NCI-H1417 (cell line): ENCODE measurements around the gene UNC45B.
"Not testable (repeated sequence)": the region's sequence is repeated elsewhere in the genome, so short reads cannot be mapped to it uniquely, and the experiment has no call there.

ENCODE experiments used
- DNase-seq, 3 experiments: peaks; one replicate each; lab custom pipeline; 2025; lab: John Stamatoyannopoulos, UW

The UNC45B gene

GRCh38 chr17:35141681-35142466, 5.7 kb upstream of the UNC45B start, which contains the start of gene NLE1:
TSS of gene NLE1 (minus strand) at chr17:35142303. CDS start at chr17:35142275, 28 bp downstream.
- DNase-seq = peak; percentile 79 to 87 (median 84)

- DNase-seq = no peak
Measured at GRCh38 chr17:35142467-35142796, 5.2 kb upstream of the UNC45B start.

- no peak for DNase-seq
Measured at GRCh38 chr17:35144840-35145239, 2.8 kb upstream of the UNC45B start.

- DNase-seq = no peak
Measured at GRCh38 chr17:35146214-35146833, 1.3 kb upstream of the UNC45B start.

- no peak for DNase-seq
Measured at GRCh38 chr17:35148144-35148543, 527 bp downstream of the UNC45B start.

GRCh38 chr17:35149941-35150340, 2.3 kb downstream of the UNC45B start:
- no peak for DNase-seq

- not testable (repeated sequence) for DNase-seq
Measured at GRCh38 chr17:35151080-35151479, 3.5 kb downstream of the UNC45B start.

- DNase-seq = no peak
Measured at GRCh38 chr17:35152421-35153140, 5.0 kb downstream of the UNC45B start.

GRCh38 chr17:35154196-35155165, 6.9 kb downstream of the UNC45B start:
- DNase-seq = no peak

- no peak for DNase-seq
Measured at GRCh38 chr17:35155246-35155645, 7.6 kb downstream of the UNC45B start.

GRCh38 chr17:35159940-35160339, 12.3 kb downstream of the UNC45B start:
- no peak for DNase-seq

- DNase-seq = no peak
Measured at GRCh38 chr17:35160354-35161201, 13.0 kb downstream of the UNC45B start.

- no peak for DNase-seq
Measured at GRCh38 chr17:35161281-35161761, 13.7 kb downstream of the UNC45B start.

GRCh38 chr17:35162755-35163154, 15.1 kb downstream of the UNC45B start:
- DNase-seq = no peak

GRCh38 chr17:35163886-35164285, 16.3 kb downstream of the UNC45B start:
- DNase-seq = no peak

- DNase-seq = no peak
Measured at GRCh38 chr17:35164716-35165115, 17.1 kb downstream of the UNC45B start.

- no peak for DNase-seq
Measured at GRCh38 chr17:35166526-35166925, 18.9 kb downstream of the UNC45B start.

- DNase-seq = no peak
Measured at GRCh38 chr17:35167046-35167445, 19.4 kb downstream of the UNC45B start.

GRCh38 chr17:35167666-35168065, 20.0 kb downstream of the UNC45B start:
- no peak for DNase-seq

GRCh38 chr17:35169835-35170363, 22.3 kb downstream of the UNC45B start:
- no peak for DNase-seq
